ENCODE measurements around the gene C17orf50.

The C17orf50 gene

GRCh38 chr17:35717475-35717874 lies 43.2 kb upstream of the C17orf50 start:
- no peak for DNase-seq (ENCODE audit: low read depth, low spot score)
- TF ChIP-seq ZNF274 (IDR thresholded peaks at IDR 0.05; ENCODE audit: low read depth, low read length) (no peak), SUZ12 (IDR thresholded peaks at IDR 0.05; ENCODE audit: extremely low read depth, insufficient read depth, insufficient read length) (no peak), YY1 (IDR thresholded peaks at IDR 0.05; ENCODE audit: insufficient read depth, insufficient read length) (no peak)
- Histone ChIP-seq H3K4me3 (ENCODE audit: insufficient read length, low read depth) (no peak overlapping the region), H3K9ac (ENCODE audit: insufficient read length, low read depth) (no peak overlapping the region), H3K9me3 (ENCODE audit: insufficient read depth, low read length) (no peaks in the 10 kb centered on the region), H3K27me3 (ENCODE audit: insufficient read depth, insufficient read length) (no peaks in the 10 kb centered on the region), H3K36me3 (ENCODE audit: insufficient read depth, insufficient read length, low read length) (peaks cover 79% of the 10 kb centered on the region), H3K4me1 (ENCODE audit: insufficient read depth, insufficient read length) (peaks cover 4% of the 10 kb centered on the region)

- no peak overlapping the region for H3K9ac ChIP-seq (ENCODE audit: insufficient read length, low read depth)
- no peak for DNase-seq (ENCODE audit: low read depth, low spot score)
- peaks cover 9% of the 10 kb centered on the region for H3K4me1 ChIP-seq (ENCODE audit: insufficient read depth, insufficient read length)
- TF ChIP-seq SUZ12 (IDR thresholded peaks at IDR 0.05; ENCODE audit: extremely low read depth, insufficient read depth, insufficient read length) (no peak), YY1 (IDR thresholded peaks at IDR 0.05; ENCODE audit: insufficient read depth, insufficient read length) (no peak), ZNF274 (IDR thresholded peaks at IDR 0.05; ENCODE audit: low read depth, low read length) (no peak)
- H3K36me3 ChIP-seq (ENCODE audit: insufficient read depth, insufficient read length, low read length): peaks cover 67% of the 10 kb centered on the region
- H3K4me3 ChIP-seq (ENCODE audit: insufficient read length, low read depth): no peak overlapping the region
- no peaks in the 10 kb centered on the region for H3K9me3 ChIP-seq (ENCODE audit: insufficient read depth, low read length)
- H3K27me3 ChIP-seq (ENCODE audit: insufficient read depth, insufficient read length): no peaks in the 10 kb centered on the region
Measured at GRCh38 chr17:35723735-35724134, 37.0 kb upstream of the C17orf50 start.

GRCh38 chr17:35725058-35725457 lies 35.6 kb upstream of the C17orf50 start:
- no peaks in the 10 kb centered on the region for H3K9me3 ChIP-seq (ENCODE audit: insufficient read depth, low read length)
- H3K27me3 ChIP-seq (ENCODE audit: insufficient read depth, insufficient read length): no peaks in the 10 kb centered on the region
- no peak overlapping the region for H3K9ac ChIP-seq (ENCODE audit: insufficient read length, low read depth)
- no peak for TF ChIP-seq SUZ12 (IDR thresholded peaks at IDR 0.05; ENCODE audit: extremely low read depth, insufficient read depth, insufficient read length)
- no peak for TF ChIP-seq ZNF274 (IDR thresholded peaks at IDR 0.05; ENCODE audit: low read depth, low read length)
- no peak for TF ChIP-seq YY1 (IDR thresholded peaks at IDR 0.05; ENCODE audit: insufficient read depth, insufficient read length)
- H3K4me3 ChIP-seq (ENCODE audit: insufficient read length, low read depth): no peak overlapping the region
- DNase-seq (ENCODE audit: low read depth, low spot score): no peak
- peaks cover 54% of the 10 kb centered on the region for H3K36me3 ChIP-seq (ENCODE audit: insufficient read depth, insufficient read length, low read length)
- peaks cover 15% of the 10 kb centered on the region for H3K4me1 ChIP-seq (ENCODE audit: insufficient read depth, insufficient read length)

- TF ChIP-seq YY1 (IDR thresholded peaks at IDR 0.05; ENCODE audit: insufficient read depth, insufficient read length) (no peak), SUZ12 (IDR thresholded peaks at IDR 0.05; ENCODE audit: extremely low read depth, insufficient read depth, insufficient read length) (no peak), ZNF274 (IDR thresholded peaks at IDR 0.05; ENCODE audit: low read depth, low read length) (no peak)
- no peak for DNase-seq (ENCODE audit: low read depth, low spot score)
- Histone ChIP-seq H3K4me1 (ENCODE audit: insufficient read depth, insufficient read length) (peaks cover 15% of the 10 kb centered on the region), H3K9ac (ENCODE audit: insufficient read length, low read depth) (no peak overlapping the region), H3K4me3 (ENCODE audit: insufficient read length, low read depth) (no peak overlapping the region), H3K36me3 (ENCODE audit: insufficient read depth, insufficient read length, low read length) (peaks cover 51% of the 10 kb centered on the region), H3K9me3 (ENCODE audit: insufficient read depth, low read length) (no peaks in the 10 kb centered on the region), H3K27me3 (ENCODE audit: insufficient read depth, insufficient read length) (no peaks in the 10 kb centered on the region)
Measured at GRCh38 chr17:35725802-35726126, 34.9 kb upstream of the C17orf50 start.

- Histone ChIP-seq H3K36me3 (ENCODE audit: insufficient read depth, insufficient read length, low read length) (peaks cover 47% of the 10 kb centered on the region), H3K9me3 (ENCODE audit: insufficient read depth, low read length) (no peaks in the 10 kb centered on the region), H3K9ac (ENCODE audit: insufficient read length, low read depth) (no peak overlapping the region), H3K4me1 (ENCODE audit: insufficient read depth, insufficient read length) (peaks cover 17% of the 10 kb centered on the region), H3K4me3 (ENCODE audit: insufficient read length, low read depth) (no peak overlapping the region), H3K27me3 (ENCODE audit: insufficient read depth, insufficient read length) (no peaks in the 10 kb centered on the region)
- no peak for DNase-seq (ENCODE audit: low read depth, low spot score)
- no peak for TF ChIP-seq YY1 (IDR thresholded peaks at IDR 0.05; ENCODE audit: insufficient read depth, insufficient read length)
Measured at GRCh38 chr17:35726127-35726952, 34.3 kb upstream of the C17orf50 start.

- no peak for TF ChIP-seq SUZ12 (IDR thresholded peaks at IDR 0.05; ENCODE audit: extremely low read depth, insufficient read depth, insufficient read length)
- TF ChIP-seq YY1 (IDR thresholded peaks at IDR 0.05; ENCODE audit: insufficient read depth, insufficient read length): no peak
- no peak for TF ChIP-seq ZNF274 (IDR thresholded peaks at IDR 0.05; ENCODE audit: low read depth, low read length)
- H3K27me3 ChIP-seq (ENCODE audit: insufficient read depth, insufficient read length): no peaks in the 10 kb centered on the region
- peaks cover 40% of the 10 kb centered on the region for H3K36me3 ChIP-seq (ENCODE audit: insufficient read depth, insufficient read length, low read length)
- no peak for DNase-seq (ENCODE audit: low read depth, low spot score)
- H3K4me3 ChIP-seq (ENCODE audit: insufficient read length, low read depth): no peak overlapping the region
- H3K9me3 ChIP-seq (ENCODE audit: insufficient read depth, low read length): no peaks in the 10 kb centered on the region
- no peak overlapping the region for H3K9ac ChIP-seq (ENCODE audit: insufficient read length, low read depth)
- peaks cover 17% of the 10 kb centered on the region for H3K4me1 ChIP-seq (ENCODE audit: insufficient read depth, insufficient read length)
Measured at GRCh38 chr17:35726953-35727460, 33.7 kb upstream of the C17orf50 start.

GRCh38 chr17:35727635-35728034 lies 33.1 kb upstream of the C17orf50 start:
- Histone ChIP-seq H3K4me3 (ENCODE audit: insufficient read length, low read depth) (no peak overlapping the region), H3K4me1 (ENCODE audit: insufficient read depth, insufficient read length) (peaks cover 17% of the 10 kb centered on the region), H3K27me3 (ENCODE audit: insufficient read depth, insufficient read length) (no peaks in the 10 kb centered on the region), H3K9ac (ENCODE audit: insufficient read length, low read depth) (no peak overlapping the region), H3K9me3 (ENCODE audit: insufficient read depth, low read length) (no peaks in the 10 kb centered on the region), H3K36me3 (ENCODE audit: insufficient read depth, insufficient read length, low read length) (peaks cover 35% of the 10 kb centered on the region)
- no peak for TF ChIP-seq ZNF274 (IDR thresholded peaks at IDR 0.05; ENCODE audit: low read depth, low read length)
- TF ChIP-seq SUZ12 (IDR thresholded peaks at IDR 0.05; ENCODE audit: extremely low read depth, insufficient read depth, insufficient read length): no peak
- TF ChIP-seq YY1 (IDR thresholded peaks at IDR 0.05; ENCODE audit: insufficient read depth, insufficient read length): no peak
- DNase-seq (ENCODE audit: low read depth, low spot score): no peak
